AG04449 (cell line): ENCODE measurements around the gene AGGF1.

Experiments
- CTCF ChIA-PET: fragments of 350-600 bp; formaldehyde crosslinking; extraction: SDS; loops from one replicate; lab custom pipeline; 2021; ENCODE audit warnings: antibody characterized with exemption; lab: Yijun Ruan, JAX
- POLR2A ChIA-PET: fragments of 400-600, 350-600 bp; formaldehyde crosslinking; extraction: SDS; loops from one replicate; lab custom pipeline; 2020; ENCODE audit warnings: antibody characterized with exemption, inconsistent platforms; lab: Yijun Ruan, JAX
- DNase-seq: peaks from one replicate; pipeline ENCODE4 v3.0.0-alpha.2; 2010; ENCODE audit warnings: low read depth, low spot score
- H3K4me3 ChIP-seq: 2 replicates; pipeline ENCODE4 v1.5.1; 2011; ENCODE audit warnings: low read depth, mild to moderate bottlenecking, control low read depth, low read length
- TF ChIP-seq, protein P1 (sequence below): IDR thresholded peaks from one replicate; pipeline ENCODE4 v1.5.1; 2011; ENCODE audit warnings: mild to moderate bottlenecking, moderate library complexity, low read length, control low read depth, inconsistent platforms; ENCODE audit not compliant: insufficient read depth; ENCODE audit errors: missing control alignments

The AGGF1 gene

DNA sequence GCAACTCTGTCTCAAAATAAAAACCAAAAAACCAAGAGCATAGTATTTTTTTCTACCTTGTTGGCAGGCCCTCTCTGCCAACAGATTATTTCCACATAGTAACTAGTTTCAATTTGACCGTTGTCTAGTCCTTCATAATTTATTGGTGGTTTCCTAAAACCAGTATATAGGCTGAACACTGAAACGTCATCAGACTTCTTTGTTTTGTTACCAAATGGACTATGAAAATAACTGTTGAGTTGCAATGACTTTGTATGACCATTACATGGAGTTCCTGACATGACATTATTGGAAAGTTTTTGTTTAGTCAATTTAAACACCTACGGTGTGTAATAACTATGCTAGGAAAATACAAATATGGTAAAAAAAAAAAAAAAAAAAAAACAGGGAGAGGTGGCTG, 1.7 kb downstream of the AGGF1 start:
- TF ChIP-seq, protein P1, sequence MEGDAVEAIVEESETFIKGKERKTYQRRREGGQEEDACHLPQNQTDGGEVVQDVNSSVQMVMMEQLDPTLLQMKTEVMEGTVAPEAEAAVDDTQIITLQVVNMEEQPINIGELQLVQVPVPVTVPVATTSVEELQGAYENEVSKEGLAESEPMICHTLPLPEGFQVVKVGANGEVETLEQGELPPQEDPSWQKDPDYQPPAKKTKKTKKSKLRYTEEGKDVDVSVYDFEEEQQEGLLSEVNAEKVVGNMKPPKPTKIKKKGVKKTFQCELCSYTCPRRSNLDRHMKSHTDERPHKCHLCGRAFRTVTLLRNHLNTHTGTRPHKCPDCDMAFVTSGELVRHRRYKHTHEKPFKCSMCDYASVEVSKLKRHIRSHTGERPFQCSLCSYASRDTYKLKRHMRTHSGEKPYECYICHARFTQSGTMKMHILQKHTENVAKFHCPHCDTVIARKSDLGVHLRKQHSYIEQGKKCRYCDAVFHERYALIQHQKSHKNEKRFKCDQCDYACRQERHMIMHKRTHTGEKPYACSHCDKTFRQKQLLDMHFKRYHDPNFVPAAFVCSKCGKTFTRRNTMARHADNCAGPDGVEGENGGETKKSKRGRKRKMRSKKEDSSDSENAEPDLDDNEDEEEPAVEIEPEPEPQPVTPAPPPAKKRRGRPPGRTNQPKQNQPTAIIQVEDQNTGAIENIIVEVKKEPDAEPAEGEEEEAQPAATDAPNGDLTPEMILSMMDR, result no peak
- ChIA-PET POLR2A (no interaction called here), CTCF (interaction anchor here (1.2 to 2.4 kb wide), 3 partner anchors 20 to 164 kb away, joined by 3 to 16 read pairs (median 10); no protein-coding TSS in a partner anchor)
- no peak overlapping the region for H3K4me3 ChIP-seq
- no peak for DNase-seq

- ChIA-PET POLR2A (no interaction called here), CTCF (interaction anchor here (1.4 kb wide), 1 partner anchor 165 kb away, joined by 5 read pairs; no protein-coding TSS in a partner anchor)
- no peak overlapping the region for H3K4me3 ChIP-seq
- TF ChIP-seq, protein P1, result no peak
- no peak for DNase-seq
Measured at GRCh38 chr5:77032635-77033034, 2.4 kb downstream of the AGGF1 start.

DNA sequence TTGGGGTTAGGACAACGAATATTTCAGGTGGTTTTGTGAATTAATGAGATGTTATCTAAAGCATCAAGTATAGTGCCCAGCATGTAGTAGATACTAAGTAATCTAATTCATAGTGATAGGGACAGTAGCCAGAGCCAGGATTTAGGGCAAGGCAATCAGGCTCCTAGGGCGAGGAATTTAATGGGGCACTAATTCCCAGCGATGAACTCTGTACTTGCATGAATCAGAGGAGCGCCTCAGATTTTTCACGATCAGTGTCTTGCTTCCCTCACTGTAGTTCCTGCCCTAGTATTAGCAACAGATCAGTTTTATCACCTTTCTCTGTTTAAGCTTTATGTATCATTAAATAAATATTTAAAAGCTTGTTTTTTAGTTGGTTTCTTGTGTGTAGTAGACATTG, 3.1 kb downstream of the AGGF1 start:
- DNase-seq, result no peak
- no peak overlapping the region for H3K4me3 ChIP-seq
- ChIA-PET POLR2A (no interaction called here), CTCF (interaction anchor here (1.4 kb wide), 1 partner anchor 165 kb away, joined by 5 read pairs; no protein-coding TSS in a partner anchor)
- TF ChIP-seq, protein P1, result no peak

- POLR2A ChIA-PET, result no interaction called here
- no peak overlapping the region for H3K4me3 ChIP-seq
- TF ChIP-seq, protein P1, result no peak
- CTCF ChIA-PET, result no interaction called here
- no peak for DNase-seq
Measured at GRCh38 chr5:77035950-77036349, 5.7 kb downstream of the AGGF1 start.

- POLR2A ChIA-PET, result no interaction called here
- CTCF ChIA-PET, result no interaction called here
- TF ChIP-seq, protein P1, result no peak
- H3K4me3 ChIP-seq, result no peak overlapping the region
- DNase-seq, result no peak
Measured at GRCh38 chr5:77046416-77047073, 16.3 kb downstream of the AGGF1 start.

DNA sequence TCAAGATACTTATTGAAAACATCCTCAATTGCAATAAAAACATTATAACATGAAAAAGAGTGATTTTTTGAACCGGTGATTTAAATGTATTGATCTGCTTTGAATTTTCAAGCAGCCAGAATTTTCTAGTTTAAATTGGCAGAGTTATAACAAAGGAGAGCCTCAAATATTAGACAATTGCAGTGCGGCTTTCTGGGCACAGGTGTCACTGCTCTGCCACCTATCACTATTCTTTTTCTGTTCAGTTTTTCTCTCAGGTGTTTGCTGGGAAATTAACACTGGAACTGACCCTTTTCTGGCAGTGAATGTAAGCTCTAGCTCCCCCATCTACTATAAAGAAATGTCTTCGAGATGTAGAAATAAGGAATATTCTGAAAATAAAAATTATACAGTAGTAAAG, 33.8 kb downstream of the AGGF1 start:
- no peak for DNase-seq
- ChIA-PET CTCF (interaction anchor here (1.5 to 4.0 kb wide), 2 partner anchors 13 to 14 kb away, joined by 3 to 34 read pairs; no protein-coding TSS in a partner anchor), POLR2A (no interaction called here)
- no peak overlapping the region for H3K4me3 ChIP-seq
- TF ChIP-seq, protein P1, result no peak
